ENCODE measurements around the gene GABPB2.
"Not testable (repeated sequence)": the region's sequence is repeated elsewhere in the genome, so short reads cannot be mapped to it uniquely, and the experiment has no call there.

GABPB2 gene

GRCh38 chr1:151060007-151060656, 10.4 kb upstream of the GABPB2 start, which contains the start of gene MLLT11:
MLLT11 (plus strand) TSS chr1:151060397; CDS start chr1:151067225, 6,828 bp downstream.
- DNase-seq (ENCODE audit: low read depth in 2 of 2, low spot score in 1 of 2): no peak

- DNase-seq (ENCODE audit: low read depth in 2 of 2, low spot score in 1 of 2): no peak
Observed at GRCh38 chr1:151060657-151061421, 9.7 kb upstream of the GABPB2 start.

- DNase-seq (ENCODE audit: low read depth in 2 of 2, low spot score in 1 of 2): no peak
Observed at GRCh38 chr1:151061704-151062103, 8.9 kb upstream of the GABPB2 start.

GRCh38 chr1:151062741-151063371, 7.7 kb upstream of the GABPB2 start:
- no peak for DNase-seq (ENCODE audit: low read depth in 2 of 2, low spot score in 1 of 2)

- DNase-seq (ENCODE audit: low read depth in 2 of 2, low spot score in 1 of 2): no peak
Observed at GRCh38 chr1:151065089-151065645, 5.4 kb upstream of the GABPB2 start.

GRCh38 chr1:151067185-151067584, 3.4 kb upstream of the GABPB2 start:
- DNase-seq (ENCODE audit: low read depth in 2 of 2, low spot score in 1 of 2): no peak

- no peak for DNase-seq (ENCODE audit: low read depth in 2 of 2, low spot score in 1 of 2)
Observed at GRCh38 chr1:151069103-151069486, 1.5 kb upstream of the GABPB2 start.

- DNase-seq (ENCODE audit: low read depth in 2 of 2, low spot score in 1 of 2): no peak
Observed at GRCh38 chr1:151072224-151072623, 1.7 kb downstream of the GABPB2 start.

- no peak for DNase-seq (ENCODE audit: low read depth in 2 of 2, low spot score in 1 of 2)
Observed at GRCh38 chr1:151085953-151086559, 15.5 kb downstream of the GABPB2 start.

- not testable (repeated sequence) for DNase-seq (ENCODE audit: low read depth in 2 of 2, low spot score in 1 of 2)
Observed at GRCh38 chr1:151097426-151097825, 26.9 kb downstream of the GABPB2 start.

- DNase-seq (ENCODE audit: low read depth in 2 of 2, low spot score in 1 of 2): no peak
Observed at GRCh38 chr1:151098126-151098525, 27.6 kb downstream of the GABPB2 start.

GRCh38 chr1:151104630-151105029, 34.1 kb downstream of the GABPB2 start:
- no peak for DNase-seq (ENCODE audit: low read depth in 2 of 2, low spot score in 1 of 2)

- DNase-seq (ENCODE audit: low read depth in 2 of 2, low spot score in 1 of 2): no peak
Observed at GRCh38 chr1:151106894-151107293, 36.3 kb downstream of the GABPB2 start.

GRCh38 chr1:151108331-151108730, 37.8 kb downstream of the GABPB2 start:
- no peak for DNase-seq (ENCODE audit: low read depth in 2 of 2, low spot score in 1 of 2)

- DNase-seq (ENCODE audit: low read depth in 2 of 2, low spot score in 1 of 2): no peak
Observed at GRCh38 chr1:151113877-151114276, 43.3 kb downstream of the GABPB2 start.

GRCh38 chr1:151124763-151125403, 54.3 kb downstream of the GABPB2 start:
- DNase-seq (ENCODE audit: low read depth in 2 of 2, low spot score in 1 of 2): no peak

- no peak for DNase-seq (ENCODE audit: low read depth in 2 of 2, low spot score in 1 of 2)
Observed at GRCh38 chr1:151128800-151129199, 58.2 kb downstream of the GABPB2 start.

- peak; percentile 45 to 71 for DNase-seq (ENCODE audit: low read depth in 2 of 2, low spot score in 1 of 2)
Observed at GRCh38 chr1:151130987-151131586, 60.5 kb downstream of the GABPB2 start.

GRCh38 chr1:151131701-151132334, 61.3 kb downstream of the GABPB2 start:
- no peak for DNase-seq (ENCODE audit: low read depth in 2 of 2, low spot score in 1 of 2)

Data from stimulated activated CD8-positive, alpha-beta memory T cell treated with anti-CD3 and anti-CD28 coated beads, Interleukin-4, amount 100 ng/mL, for 4 hours (primary cell).